Measurements from ENCODE around the gene STYXL2. TPM values are rescaled to one million over a fixed set of nuclear protein-coding genes. Genes with fewer than 3 reads are reported as not detected.

Gene STYXL2
- total and polyA plus RNA-seq, 2 donors, result 3.6 TPM; not detected in 1

- DNase-seq (ENCODE audit: extremely low spot score), result no peak
Measured at GRCh38 chr1:167066333-167067122, 27.3 kb upstream of the STYXL2 start.

GRCh38 chr1:167067904-167068303, 26.0 kb upstream of the STYXL2 start:
- no peaks in the 10 kb centered on the region for H3K4me1 ChIP-seq (ENCODE audit: insufficient read depth)
- no peak overlapping the region for H3K4me3 ChIP-seq (ENCODE audit: low read depth, low read length)
- 86% methylated on average over 3 of the region's 3 CpGs for WGBS
- DNase-seq (ENCODE audit: extremely low spot score), result no peak
- H3K36me3 ChIP-seq (ENCODE audit: insufficient read depth), result no peaks in the 10 kb centered on the region
- H3K27ac ChIP-seq (ENCODE audit: low read depth), result no peak overlapping the region

More at GRCh38 chr1:167066333-167067122, 27.3 kb upstream of the STYXL2 start:
- Histone ChIP-seq H3K36me3 (ENCODE audit: insufficient read depth) (no peaks in the 10 kb centered on the region), H3K27ac (ENCODE audit: low read depth) (no peak overlapping the region), H3K4me1 (ENCODE audit: insufficient read depth) (no peaks in the 10 kb centered on the region), H3K4me3 (ENCODE audit: low read depth, low read length) (no peak overlapping the region)
- WGBS, result 5% methylated on average over 31 of the region's 31 CpGs

DNA sequence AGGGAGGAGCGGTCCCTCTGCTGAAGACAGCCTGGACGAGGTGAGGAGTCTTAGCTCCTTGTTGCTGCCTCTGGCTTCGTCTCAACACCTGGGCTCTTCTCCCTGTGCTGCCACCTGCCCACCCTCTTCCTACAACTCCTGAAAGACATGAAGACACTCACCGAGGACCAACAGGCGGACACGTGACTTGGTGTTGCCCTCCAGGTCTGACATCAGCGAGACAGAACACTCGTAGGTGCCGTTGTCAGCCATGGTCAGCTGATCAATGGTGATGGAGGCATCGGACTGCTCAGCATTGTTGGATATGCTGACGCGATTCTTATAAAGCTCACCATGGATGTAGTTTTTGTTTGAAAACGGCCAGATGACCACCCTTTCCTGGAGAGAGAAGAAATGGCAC, 25.1 kb upstream of the STYXL2 start:
- Histone ChIP-seq H3K36me3 (ENCODE audit: insufficient read depth) (no peaks in the 10 kb centered on the region), H3K27ac (ENCODE audit: low read depth) (no peak overlapping the region), H3K4me3 (ENCODE audit: low read depth, low read length) (no peak overlapping the region), H3K4me1 (ENCODE audit: insufficient read depth) (no peaks in the 10 kb centered on the region)
- WGBS, result 88% methylated on average over 13 of the region's 13 CpGs
- DNase-seq (ENCODE audit: extremely low spot score), result no peak

DNA sequence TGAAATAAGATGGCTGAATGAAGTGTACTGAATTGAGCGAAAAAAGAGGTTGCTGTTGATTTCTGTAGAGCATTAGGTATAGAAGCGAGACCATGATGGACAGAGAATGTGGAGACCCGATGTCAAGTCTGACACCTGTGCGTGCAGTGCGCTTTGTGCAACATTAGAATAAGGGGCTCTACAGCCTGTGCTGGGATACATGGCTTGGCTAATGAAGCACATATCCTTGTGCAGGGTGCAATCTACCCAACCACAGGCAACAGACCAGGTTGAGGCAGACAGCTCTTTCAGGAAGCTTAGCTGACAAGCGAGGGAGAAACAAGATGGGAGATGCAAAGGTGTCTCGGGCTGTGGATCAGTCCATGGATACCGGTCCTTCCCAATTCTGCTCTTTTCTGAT, 22.6 kb upstream of the STYXL2 start:
- 99% methylated on average over 8 of the region's 8 CpGs for WGBS

GRCh38 chr1:167076136-167076710, 17.7 kb upstream of the STYXL2 start:
- 83% methylated on average over 8 of the region's 8 CpGs for WGBS
- no peak for DNase-seq (ENCODE audit: extremely low spot score)

More for the DNA sequence above, 22.6 kb upstream of the STYXL2 start:
- Histone ChIP-seq H3K4me3 (ENCODE audit: low read depth, low read length) (no peak overlapping the region), H3K36me3 (ENCODE audit: insufficient read depth) (no peaks in the 10 kb centered on the region), H3K4me1 (ENCODE audit: insufficient read depth) (no peaks in the 10 kb centered on the region), H3K27ac (ENCODE audit: low read depth) (no peak overlapping the region)
- no peak for DNase-seq (ENCODE audit: extremely low spot score)

GRCh38 chr1:167077128-167077867, 16.6 kb upstream of the STYXL2 start:
- H3K4me3 ChIP-seq (ENCODE audit: low read depth, low read length), result no peak overlapping the region

More at GRCh38 chr1:167076136-167076710, 17.7 kb upstream of the STYXL2 start:
- Histone ChIP-seq H3K27ac (ENCODE audit: low read depth) (no peak overlapping the region), H3K4me3 (ENCODE audit: low read depth, low read length) (no peak overlapping the region), H3K36me3 (ENCODE audit: insufficient read depth) (no peaks in the 10 kb centered on the region), H3K4me1 (ENCODE audit: insufficient read depth) (no peaks in the 10 kb centered on the region)

DNA sequence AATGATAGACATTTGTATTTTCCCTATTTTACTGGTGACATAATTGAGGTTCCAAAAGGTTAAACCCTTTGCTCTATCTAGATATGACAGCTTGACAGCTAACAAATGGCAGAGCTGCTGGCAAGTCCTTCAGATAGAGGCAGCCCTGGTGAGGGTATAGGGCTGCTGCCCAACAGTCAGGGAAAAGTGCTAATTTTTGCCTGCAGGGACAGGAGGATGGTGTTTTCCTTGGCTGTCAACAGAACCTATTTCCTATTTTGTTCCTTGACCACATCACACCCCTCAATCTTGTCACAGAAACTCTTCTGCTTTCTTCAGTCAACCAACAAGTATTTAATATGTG, 16.0 kb upstream of the STYXL2 start:
- Histone ChIP-seq H3K27ac (ENCODE audit: low read depth) (no peak overlapping the region), H3K4me1 (ENCODE audit: insufficient read depth) (no peaks in the 10 kb centered on the region), H3K4me3 (ENCODE audit: low read depth, low read length) (no peak overlapping the region), H3K36me3 (ENCODE audit: insufficient read depth) (no peaks in the 10 kb centered on the region)
- no peak for DNase-seq (ENCODE audit: extremely low spot score)

More at GRCh38 chr1:167077128-167077867, 16.6 kb upstream of the STYXL2 start:
- no peaks in the 10 kb centered on the region for H3K36me3 ChIP-seq (ENCODE audit: insufficient read depth)
- WGBS, result 91% methylated on average over 3 of the region's 3 CpGs
- DNase-seq (ENCODE audit: extremely low spot score), result no peak
- H3K4me1 ChIP-seq (ENCODE audit: insufficient read depth), result no peaks in the 10 kb centered on the region
- H3K27ac ChIP-seq (ENCODE audit: low read depth), result no peak overlapping the region

DNA sequence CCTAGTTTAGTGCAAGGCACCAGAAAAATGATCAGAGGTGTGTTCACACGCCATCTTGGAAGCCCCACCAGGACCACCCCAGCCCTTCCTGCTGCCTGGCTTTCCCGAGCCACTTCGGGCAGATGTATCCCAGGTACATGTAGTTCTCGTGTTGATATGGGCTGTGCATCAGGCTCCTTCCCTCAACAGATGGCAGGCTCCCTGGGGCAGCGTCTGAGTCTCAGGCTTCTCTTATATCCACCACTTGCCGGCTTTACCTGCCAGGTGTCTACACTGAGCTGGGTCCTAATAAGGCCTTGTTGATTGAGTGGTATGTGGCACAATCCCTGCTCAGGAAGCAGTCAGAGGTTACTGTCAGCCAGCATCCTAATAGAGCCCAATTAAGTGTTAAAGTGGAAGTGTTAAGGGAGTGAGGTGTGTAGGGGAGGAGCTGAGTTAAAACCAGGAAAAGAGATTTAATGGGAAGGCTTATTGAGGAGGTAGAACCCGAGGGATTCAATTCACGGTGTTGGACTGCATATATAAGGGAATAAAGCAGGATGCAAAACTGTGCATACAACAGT, 12.2 kb upstream of the STYXL2 start:
- Histone ChIP-seq H3K4me1 (ENCODE audit: insufficient read depth) (no peaks in the 10 kb centered on the region), H3K36me3 (ENCODE audit: insufficient read depth) (no peaks in the 10 kb centered on the region), H3K4me3 (ENCODE audit: low read depth, low read length) (no peak overlapping the region), H3K27ac (ENCODE audit: low read depth) (no peak overlapping the region)
- 78% methylated on average over 8 of the region's 8 CpGs for WGBS
- DNase-seq (ENCODE audit: extremely low spot score), result no peak

DNA sequence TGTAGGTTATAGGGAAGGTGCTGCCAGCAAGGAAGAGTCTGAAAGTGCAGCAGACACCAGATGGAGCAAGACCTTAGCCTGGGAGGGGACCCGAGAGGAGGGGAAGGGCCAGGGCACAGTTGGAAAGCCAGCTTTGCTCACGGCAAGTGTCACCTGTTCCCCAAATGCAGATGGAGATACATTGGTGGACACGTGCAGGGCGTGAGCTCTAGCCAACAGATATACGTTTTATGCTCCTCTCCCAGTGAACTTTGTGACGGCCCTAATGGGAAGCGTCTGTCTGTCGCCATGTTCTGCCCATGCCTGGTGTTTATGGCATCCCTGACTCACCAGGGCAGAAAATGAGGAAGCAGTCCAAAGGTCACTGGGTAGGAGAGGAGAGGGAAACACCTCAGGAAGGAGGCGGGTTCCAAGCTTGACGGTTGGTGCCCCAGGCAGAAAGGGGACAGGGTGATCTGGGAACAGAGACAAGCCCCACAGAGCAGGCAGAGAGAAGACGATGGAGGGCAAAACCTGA, 11.3 kb upstream of the STYXL2 start:
- H3K36me3 ChIP-seq (ENCODE audit: insufficient read depth), result no peaks in the 10 kb centered on the region
- H3K4me3 ChIP-seq (ENCODE audit: low read depth, low read length), result no peak overlapping the region
- DNase-seq (ENCODE audit: extremely low spot score), result no peak
- H3K27ac ChIP-seq (ENCODE audit: low read depth), result no peak overlapping the region
- WGBS, result 57% methylated on average over 11 of the region's 11 CpGs
- no peaks in the 10 kb centered on the region for H3K4me1 ChIP-seq (ENCODE audit: insufficient read depth)

- H3K27ac ChIP-seq (ENCODE audit: low read depth), result no peak overlapping the region
- 35% methylated on average over 6 of the region's 6 CpGs for WGBS
- H3K36me3 ChIP-seq (ENCODE audit: insufficient read depth), result no peaks in the 10 kb centered on the region
- no peaks in the 10 kb centered on the region for H3K4me1 ChIP-seq (ENCODE audit: insufficient read depth)
- H3K4me3 ChIP-seq (ENCODE audit: low read depth, low read length), result no peak overlapping the region
- DNase-seq (ENCODE audit: extremely low spot score), result no peak
Measured at GRCh38 chr1:167083066-167083665, 10.7 kb upstream of the STYXL2 start.

GRCh38 chr1:167083871-167084270, 10.0 kb upstream of the STYXL2 start:
- Histone ChIP-seq H3K36me3 (ENCODE audit: insufficient read depth) (no peaks in the 10 kb centered on the region), H3K4me1 (ENCODE audit: insufficient read depth) (no peaks in the 10 kb centered on the region), H3K27ac (ENCODE audit: low read depth) (no peak overlapping the region), H3K4me3 (ENCODE audit: low read depth, low read length) (no peak overlapping the region)
- no peak for DNase-seq (ENCODE audit: extremely low spot score)
- 74% methylated on average over 3 of the region's 3 CpGs for WGBS

DNA sequence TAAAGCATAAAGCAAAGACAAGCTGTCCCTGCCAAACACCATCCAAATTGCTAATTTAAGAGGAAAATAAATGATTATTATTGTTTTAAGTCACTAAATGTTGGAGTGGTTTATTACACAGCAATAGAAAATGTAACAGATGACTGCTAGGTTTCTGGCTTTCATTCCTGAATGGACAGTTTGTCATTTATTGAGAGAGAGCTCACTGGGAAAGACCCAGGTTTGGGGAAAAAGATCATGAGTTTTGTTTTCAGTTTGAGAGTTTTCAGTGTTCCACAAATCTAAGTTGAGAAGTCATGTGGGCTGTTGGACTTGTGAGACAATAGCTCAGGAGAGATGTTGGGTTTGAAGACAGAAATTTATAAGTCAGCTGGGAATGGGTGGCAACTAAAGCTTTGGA, 9.1 kb upstream of the STYXL2 start:
- no peaks in the 10 kb centered on the region for H3K36me3 ChIP-seq (ENCODE audit: insufficient read depth)
- no peak overlapping the region for H3K4me3 ChIP-seq (ENCODE audit: low read depth, low read length)
- no peak for DNase-seq (ENCODE audit: extremely low spot score)
- H3K4me1 ChIP-seq (ENCODE audit: insufficient read depth), result no peaks in the 10 kb centered on the region
- H3K27ac ChIP-seq (ENCODE audit: low read depth), result no peak overlapping the region

- 91% methylated on average over 7 of the region's 7 CpGs for WGBS
- H3K4me3 ChIP-seq (ENCODE audit: low read depth, low read length), result no peak overlapping the region
- no peak for DNase-seq (ENCODE audit: extremely low spot score)
Measured at GRCh38 chr1:167086033-167086432, 7.8 kb upstream of the STYXL2 start.

More at GRCh38 chr1:167086033-167086432, 7.8 kb upstream of the STYXL2 start:
- Histone ChIP-seq H3K27ac (ENCODE audit: low read depth) (no peak overlapping the region), H3K4me1 (ENCODE audit: insufficient read depth) (no peaks in the 10 kb centered on the region), H3K36me3 (ENCODE audit: insufficient read depth) (no peaks in the 10 kb centered on the region)

Measured in urinary bladder (tissue), 4 donors.